Calu3 (cell line): ENCODE measurements around the gene ZCCHC3. TPM values are rescaled to one million over a fixed set of nuclear protein-coding genes. Genes with fewer than 3 reads are reported as not detected.
A peak's percentile ranks its signal among the peaks of the same experiment; 100 is the strongest.

Experiments
- BruUV-seq: library from RNA; stranded (reverse); fragments of 400-500 nt; replicated peaks from 2 replicates; lab custom pipeline; 2021; lab: Mats Ljungman, UMichigan
- CTCF ChIA-PET: fragments of 300-600 bp; sonication (Branson Sonifier 250); formaldehyde crosslinking; loops from one replicate; lab custom pipeline; 2022; ENCODE audit warnings: antibody characterized with exemption; lab: Charles Lee
- DNase-seq: peaks from one replicate; pipeline ENCODE4 v3.0.0; 2022
- H3K27ac Mint-ChIP-seq: one replicate; pipeline ENCODE4 v1.8.0; 2022; ENCODE audit warnings: mixed read lengths; ENCODE audit not compliant: unreplicated experiment
- H3K27me3 Mint-ChIP-seq: one replicate; pipeline ENCODE4 v1.8.0; 2022; ENCODE audit warnings: mixed read lengths; ENCODE audit not compliant: unreplicated experiment
- H3K36me3 Mint-ChIP-seq: one replicate; pipeline ENCODE4 v1.8.0; 2022; ENCODE audit warnings: mild to moderate bottlenecking, moderate library complexity, mixed read lengths; ENCODE audit not compliant: insufficient read depth, unreplicated experiment
- H3K4me1 Mint-ChIP-seq: one replicate; pipeline ENCODE4 v1.8.0; 2022; ENCODE audit warnings: mild to moderate bottlenecking, low read depth, mixed read lengths; ENCODE audit not compliant: unreplicated experiment
- H3K4me3 Mint-ChIP-seq: one replicate; pipeline ENCODE4 v1.8.0; 2022; ENCODE audit warnings: mild to moderate bottlenecking, low read depth, moderate library complexity, mixed read lengths; ENCODE audit not compliant: unreplicated experiment
- H3K9me3 Mint-ChIP-seq: one replicate; pipeline ENCODE4 v1.8.0; 2022; ENCODE audit warnings: low read depth, mixed read lengths; ENCODE audit not compliant: unreplicated experiment
- intact Hi-C: fragments of 100-400 bp; cut with micrococcal nuclease; formaldehyde crosslinking; loops from one replicate; pipeline ENCODE4 v1.10.0; 2022; ENCODE audit not compliant: unreplicated experiment
- total RNA-seq: library from RNA; stranded (reverse); gene quantifications from 2 replicates; pipeline ENCODE4 v1.2.3, GENCODE V29; 2022
- TF ChIP-seq, protein P1 (sequence below): fragments of 200-600 bp; IDR thresholded peaks from one replicate; pipeline ENCODE4 v1.8.0; 2022; ENCODE audit warnings: antibody characterized with exemption; ENCODE audit not compliant: unreplicated experiment

The ZCCHC3 gene
- total RNA-seq, 1 experiment from 2014 or later = 10.9 TPM

DNA sequence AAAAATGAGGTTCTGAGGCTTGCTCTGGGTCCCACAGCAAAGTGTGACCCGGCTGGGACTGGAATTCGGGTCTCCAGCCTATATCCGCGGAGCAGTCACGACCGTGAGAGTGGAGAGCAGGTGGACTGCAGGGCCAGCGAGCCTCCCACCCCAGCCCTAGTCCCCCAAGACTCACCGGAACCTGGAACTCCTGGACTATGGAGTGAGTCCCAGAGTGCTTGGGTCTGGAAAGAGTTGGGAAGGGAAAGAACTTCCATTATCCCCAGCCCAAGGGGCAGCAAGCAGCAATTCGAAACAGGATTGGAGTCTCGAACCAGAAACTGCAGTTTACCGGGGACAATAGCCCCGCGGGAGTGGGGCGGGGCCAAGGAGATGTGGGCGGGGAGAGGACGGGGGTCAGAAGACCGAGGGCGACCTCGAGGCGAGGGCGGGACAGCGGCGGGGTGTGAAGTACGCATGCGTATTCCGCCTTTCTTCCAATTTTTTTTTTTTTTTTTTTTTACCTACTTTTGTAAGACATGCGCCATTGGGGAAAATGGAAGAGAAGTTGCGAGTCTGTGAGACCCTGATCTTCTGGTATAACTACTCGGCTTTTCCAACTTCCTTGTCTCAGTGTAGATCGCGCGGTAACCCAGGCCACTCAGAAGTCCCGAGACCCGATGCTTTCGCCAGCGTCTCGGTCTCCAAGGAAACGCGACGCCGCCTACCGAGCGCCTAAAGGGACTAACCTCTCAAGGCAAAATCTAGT, 7.1 kb upstream of the ZCCHC3 start, which contains the start of gene C20orf96:
Gene C20orf96, minus strand, starts transcription at position 667 of the 748 bp plus-strand sequence. Its CDS starts 140 bp downstream, at position 527.
- Mint-ChIP-seq H3K4me3 (no peak within 1 kb of the TSS), H3K9me3 (no peaks in the 10 kb centered on the region), H3K36me3 (no peaks in the 10 kb centered on the region), H3K27me3 (no peaks in the 10 kb centered on the region), H3K27ac (no peak within 1 kb of the TSS), H3K4me1 (peaks cover 12% of the 10 kb centered on the region)
- TF ChIP-seq, protein P1, sequence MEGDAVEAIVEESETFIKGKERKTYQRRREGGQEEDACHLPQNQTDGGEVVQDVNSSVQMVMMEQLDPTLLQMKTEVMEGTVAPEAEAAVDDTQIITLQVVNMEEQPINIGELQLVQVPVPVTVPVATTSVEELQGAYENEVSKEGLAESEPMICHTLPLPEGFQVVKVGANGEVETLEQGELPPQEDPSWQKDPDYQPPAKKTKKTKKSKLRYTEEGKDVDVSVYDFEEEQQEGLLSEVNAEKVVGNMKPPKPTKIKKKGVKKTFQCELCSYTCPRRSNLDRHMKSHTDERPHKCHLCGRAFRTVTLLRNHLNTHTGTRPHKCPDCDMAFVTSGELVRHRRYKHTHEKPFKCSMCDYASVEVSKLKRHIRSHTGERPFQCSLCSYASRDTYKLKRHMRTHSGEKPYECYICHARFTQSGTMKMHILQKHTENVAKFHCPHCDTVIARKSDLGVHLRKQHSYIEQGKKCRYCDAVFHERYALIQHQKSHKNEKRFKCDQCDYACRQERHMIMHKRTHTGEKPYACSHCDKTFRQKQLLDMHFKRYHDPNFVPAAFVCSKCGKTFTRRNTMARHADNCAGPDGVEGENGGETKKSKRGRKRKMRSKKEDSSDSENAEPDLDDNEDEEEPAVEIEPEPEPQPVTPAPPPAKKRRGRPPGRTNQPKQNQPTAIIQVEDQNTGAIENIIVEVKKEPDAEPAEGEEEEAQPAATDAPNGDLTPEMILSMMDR = no peak
- intact Hi-C loops = no loop called here
- CTCF ChIA-PET = no interaction called here
- BruUV-seq = TSS peak; percentile 46
- peak; percentile 85 for DNase-seq

- intact Hi-C loops = no loop called here
- BruUV-seq = no TSS peak
- Mint-ChIP-seq H3K9me3 (no peaks in the 10 kb centered on the region), H3K4me1 (peaks cover 28% of the 10 kb centered on the region), H3K27ac (no peak overlapping the region), H3K4me3 (no peak overlapping the region), H3K27me3 (no peaks in the 10 kb centered on the region), H3K36me3 (peaks cover 29% of the 10 kb centered on the region)
- TF ChIP-seq, protein P1 = no peak
- CTCF ChIA-PET = no interaction called here
- DNase-seq = no peak
These were observed 2.8 kb upstream of the ZCCHC3 start for GRCh38 chr20:294602-295001.

DNA sequence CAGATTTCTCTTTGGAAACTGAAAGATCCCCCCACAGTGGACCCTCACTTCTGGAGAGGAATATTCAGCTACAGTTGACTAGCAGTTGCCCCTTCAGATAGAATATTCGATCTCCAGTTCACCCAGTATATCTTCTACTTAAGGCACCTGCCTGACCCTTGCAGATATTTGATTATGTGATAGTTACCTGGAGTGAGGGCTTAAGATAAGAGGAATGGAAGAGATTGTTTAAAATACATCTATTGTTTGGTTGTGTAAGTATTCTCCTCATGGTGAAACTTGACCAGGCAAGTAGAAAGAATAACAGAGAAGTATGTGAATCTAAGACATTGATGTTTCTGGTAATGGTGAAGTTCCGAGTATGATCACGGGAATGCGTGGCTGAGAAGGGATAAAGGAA, 1.6 kb upstream of the ZCCHC3 start:
- BruUV-seq = no TSS peak
- intact Hi-C loops = no loop called here
- CTCF ChIA-PET = no interaction called here

DNA sequence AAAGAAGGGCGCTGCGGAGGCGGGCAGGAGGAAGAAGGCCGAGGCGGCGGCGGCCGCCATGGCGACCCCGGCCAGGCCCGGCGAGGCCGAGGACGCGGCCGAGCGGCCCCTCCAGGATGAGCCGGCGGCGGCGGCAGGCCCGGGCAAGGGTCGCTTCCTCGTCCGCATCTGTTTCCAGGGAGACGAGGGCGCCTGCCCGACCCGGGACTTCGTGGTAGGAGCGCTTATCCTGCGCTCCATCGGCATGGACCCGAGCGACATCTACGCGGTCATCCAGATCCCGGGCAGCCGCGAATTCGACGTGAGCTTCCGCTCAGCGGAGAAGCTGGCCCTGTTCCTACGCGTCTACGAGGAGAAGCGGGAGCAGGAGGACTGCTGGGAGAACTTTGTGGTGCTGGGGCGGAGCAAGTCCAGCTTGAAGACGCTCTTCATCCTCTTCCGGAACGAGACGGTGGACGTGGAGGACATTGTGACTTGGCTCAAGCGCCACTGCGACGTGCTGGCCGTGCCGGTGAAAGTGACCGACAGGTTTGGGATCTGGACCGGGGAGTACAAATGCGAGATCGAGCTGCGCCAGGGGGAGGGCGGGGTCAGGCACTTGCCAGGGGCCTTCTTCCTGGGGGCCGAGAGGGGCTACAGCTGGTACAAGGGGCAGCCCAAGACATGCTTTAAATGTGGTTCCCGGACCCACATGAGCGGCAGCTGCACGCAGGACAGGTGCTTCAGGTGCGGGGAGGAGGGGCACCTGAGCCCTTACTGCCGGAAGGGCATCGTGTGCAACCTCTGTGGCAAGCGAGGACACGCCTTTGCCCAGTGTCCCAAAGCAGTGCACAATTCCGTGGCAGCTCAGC, 780 bp downstream of the ZCCHC3 start:
- Mint-ChIP-seq H3K27me3 (no peaks in the 10 kb centered on the region), H3K36me3 (peaks cover 29% of the 10 kb centered on the region), H3K4me1 (peaks cover 32% of the 10 kb centered on the region), H3K4me3 (peak overlapping the region; percentile 99), H3K27ac (peak overlapping the region; percentile 82), H3K9me3 (no peaks in the 10 kb centered on the region)
- TF ChIP-seq, protein P1 = no peak
- intact Hi-C loops = loop anchor here (1.0 kb wide), 1 partner anchor 26 kb away; no protein-coding TSS in a partner anchor
- BruUV-seq = no TSS peak
- DNase-seq = peak; percentile 45
- CTCF ChIA-PET = interaction anchor here (0.9 to 1.2 kb wide), 2 partner anchors 20 to 26 kb away, joined by 3 to 4 read pairs; no protein-coding TSS in a partner anchor

More for the DNA sequence above, 1.6 kb upstream of the ZCCHC3 start:
- Mint-ChIP-seq H3K4me1 (peaks cover 32% of the 10 kb centered on the region), H3K4me3 (peak overlapping the region; percentile 99), H3K27me3 (no peaks in the 10 kb centered on the region), H3K9me3 (no peaks in the 10 kb centered on the region), H3K27ac (no peak overlapping the region), H3K36me3 (peaks cover 29% of the 10 kb centered on the region)
- TF ChIP-seq, protein P1 = no peak
- DNase-seq = no peak
